HG03469 (cell line): ENCODE results near the gene TRNT1.

Source experiments
- ATAC-seq: cut with Tn5 transposase; IDR thresholded peaks from one replicate; pipeline ENCODE4 v1.9.1; 2021; ENCODE audit warnings: mild to moderate bottlenecking, moderate library complexity, moderate number of reproducible peaks; ENCODE audit not compliant: unreplicated experiment

Gene TRNT1

GRCh38 chr3:3110749-3111361 lies 15.9 kb upstream of the TRNT1 start:
- ATAC-seq, result no peak

DNA sequence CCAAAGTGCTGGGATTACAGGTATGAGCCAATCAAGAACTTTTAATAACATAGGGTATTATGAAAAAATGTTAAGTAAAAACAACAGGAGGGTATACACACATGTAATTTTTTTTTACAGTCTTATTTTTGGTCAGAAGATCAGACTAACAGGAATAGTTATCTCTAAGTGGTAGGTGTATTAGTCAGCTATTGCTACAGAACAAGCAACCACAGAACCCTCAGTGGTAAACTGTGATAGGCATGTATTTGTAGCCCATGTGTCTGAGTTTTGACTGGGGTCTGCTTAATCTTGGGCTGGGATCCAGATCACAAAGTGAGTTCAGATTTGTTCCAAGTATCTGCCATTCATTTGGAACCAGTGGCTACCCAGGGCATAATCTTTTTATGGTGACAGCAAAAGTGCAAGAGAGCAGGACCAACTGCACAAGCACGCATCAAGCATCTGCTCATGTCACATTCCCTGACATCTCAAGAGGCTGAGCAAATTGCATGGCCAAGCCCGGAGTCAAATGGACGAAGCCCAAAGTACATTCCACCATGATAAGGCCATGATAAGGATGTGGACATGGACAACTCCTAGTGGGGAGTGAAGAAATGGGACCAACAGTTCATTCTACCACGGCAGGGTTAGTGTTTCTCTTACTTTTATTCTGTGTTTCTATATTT lies 13.6 kb upstream of the TRNT1 start:
- ATAC-seq, result no peak

GRCh38 chr3:3117651-3118050 lies 9.1 kb upstream of the TRNT1 start:
- no peak for ATAC-seq

- ATAC-seq, result no peak
Measured at GRCh38 chr3:3119393-3119851, 7.3 kb upstream of the TRNT1 start.

DNA sequence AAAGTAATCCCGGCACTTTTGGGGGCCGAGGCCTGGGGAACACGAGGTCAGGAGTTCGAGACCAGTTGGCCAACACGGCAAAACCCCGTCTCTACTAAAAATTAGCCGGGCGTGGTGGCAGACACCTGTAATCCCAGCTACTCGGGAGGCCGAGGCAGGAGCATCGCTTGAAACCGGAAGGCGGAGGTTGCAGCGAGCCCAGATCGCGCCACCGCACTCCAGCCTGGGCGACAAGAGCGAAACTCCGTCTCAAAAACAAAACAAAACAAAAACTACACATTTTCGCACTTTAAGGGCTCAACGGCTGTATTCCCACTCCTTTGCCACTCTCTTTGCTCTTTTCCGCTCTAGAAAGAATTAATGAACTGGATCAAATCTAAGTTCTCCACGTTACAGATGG lies 763 bp upstream of the TRNT1 start:
- ATAC-seq, result no peak

- peak; percentile 20 for ATAC-seq
Measured at GRCh38 chr3:3127432-3128010, 781 bp downstream of the TRNT1 start.

DNA sequence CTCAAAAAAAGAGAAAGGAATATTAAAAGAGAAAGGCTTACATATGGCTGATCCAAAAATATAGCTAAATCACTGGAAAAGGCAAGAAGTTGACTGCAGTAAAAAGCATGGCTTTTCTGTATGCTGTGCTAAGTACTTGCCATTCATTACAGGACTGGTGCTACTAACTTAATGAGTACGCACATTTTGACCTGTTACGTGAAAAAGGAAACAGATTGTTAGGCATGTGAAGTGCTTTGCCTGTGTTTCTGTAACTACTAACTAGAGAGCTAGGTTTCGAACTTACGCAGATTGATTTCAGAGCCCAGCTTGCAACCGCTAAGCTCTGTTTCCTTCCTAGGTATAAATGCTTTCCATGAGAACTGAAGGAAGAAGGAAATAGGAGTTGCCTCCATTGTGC lies 2.8 kb downstream of the TRNT1 start:
- ATAC-seq, result no peak

- no peak for ATAC-seq
Measured at GRCh38 chr3:3133500-3133899, 6.8 kb downstream of the TRNT1 start.

DNA sequence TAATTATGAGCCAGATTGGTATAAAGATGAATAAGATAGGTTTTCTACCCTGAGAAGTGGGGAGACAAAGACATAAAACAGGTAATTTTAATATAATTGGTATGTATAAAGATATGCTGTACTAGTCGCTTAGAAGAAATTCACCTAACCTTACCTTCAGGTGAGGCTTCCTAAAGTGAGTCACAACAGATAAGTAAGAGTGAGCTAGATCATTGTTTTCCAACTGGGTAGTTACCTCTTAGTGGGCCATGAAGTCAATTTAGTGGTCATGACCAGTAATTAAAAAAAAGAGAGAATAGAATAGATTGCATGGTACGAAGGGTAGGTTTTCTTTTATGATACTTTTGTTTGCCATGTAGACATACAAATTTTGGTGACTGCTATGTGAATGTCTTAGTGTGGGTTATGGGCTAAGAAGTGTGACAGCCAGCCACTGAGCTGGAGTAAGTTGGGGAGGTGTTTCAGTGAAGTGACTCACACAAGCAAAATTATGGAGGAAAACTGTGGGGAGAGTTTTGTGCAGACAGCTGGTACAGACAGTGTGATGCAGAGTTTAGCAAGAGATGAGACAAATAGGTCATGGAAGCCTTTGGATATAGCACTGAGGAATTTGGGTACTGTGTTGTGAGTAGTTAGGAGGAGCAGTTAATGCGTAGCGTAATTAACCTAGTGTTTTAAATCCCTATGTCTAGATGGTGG lies 8.2 kb downstream of the TRNT1 start:
- ATAC-seq, result no peak

GRCh38 chr3:3137526-3137925 lies 10.8 kb downstream of the TRNT1 start:
- no peak for ATAC-seq

DNA sequence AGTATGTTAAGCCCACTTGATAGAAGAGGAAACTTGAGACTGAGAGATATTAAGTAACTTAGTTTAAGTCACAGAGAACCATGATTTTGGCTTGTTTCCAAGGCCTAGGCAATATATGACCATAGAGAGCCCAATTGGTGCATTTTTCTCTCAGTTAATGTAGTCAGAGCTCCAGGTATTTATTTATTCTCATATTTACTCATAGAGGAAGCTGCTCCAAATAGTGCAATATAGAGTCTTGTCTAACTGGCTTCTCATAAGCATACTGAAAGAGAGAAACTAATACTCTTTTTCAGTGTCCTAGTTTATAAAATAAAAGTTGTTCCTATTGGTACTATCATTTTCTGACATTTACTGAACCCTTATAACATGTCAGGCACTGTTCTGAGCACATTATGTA lies 15.2 kb downstream of the TRNT1 start:
- ATAC-seq, result no peak

GRCh38 chr3:3145831-3146230 lies 19.1 kb downstream of the TRNT1 start:
- no peak for ATAC-seq

DNA sequence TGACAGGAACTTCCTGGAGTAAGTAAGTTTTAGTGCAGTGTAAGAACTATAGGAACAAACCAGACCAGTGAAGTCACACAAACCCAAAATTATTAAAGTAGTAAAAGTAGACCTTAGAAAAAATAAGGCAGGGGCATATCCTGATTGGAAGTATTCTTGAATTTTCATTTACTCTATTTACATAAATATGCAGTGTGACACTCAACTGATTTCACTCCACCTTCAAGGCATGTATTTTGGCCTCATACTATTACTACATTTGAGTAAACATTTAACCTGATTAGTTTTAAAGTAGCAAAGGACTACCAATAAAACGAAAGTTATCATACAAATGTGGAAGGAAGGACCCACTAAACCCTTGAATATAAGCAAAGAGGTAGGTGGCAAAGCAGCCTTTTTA lies 22.8 kb downstream of the TRNT1 start:
- ATAC-seq, result no peak

DNA sequence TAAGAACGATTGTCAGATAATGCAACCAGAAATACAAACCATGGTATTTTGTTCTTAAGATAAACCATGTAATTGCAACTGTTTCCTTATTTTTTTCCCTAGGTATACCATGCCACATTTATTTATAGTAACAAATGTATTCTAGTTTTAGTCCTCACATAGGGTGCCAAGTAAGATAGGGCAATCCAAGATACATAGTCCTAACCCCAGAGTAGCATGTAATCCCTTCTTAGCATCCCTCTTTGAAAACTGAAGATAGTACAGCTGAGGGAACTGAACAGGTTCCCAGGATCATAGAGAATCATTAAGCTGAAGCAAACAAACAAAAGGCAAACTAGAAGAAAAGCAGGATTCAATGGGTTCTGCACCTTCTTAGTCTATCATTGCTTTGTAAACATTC lies 24.8 kb downstream of the TRNT1 start:
- ATAC-seq, result no peak

GRCh38 chr3:3154879-3155610 lies 28.3 kb downstream of the TRNT1 start:
- ATAC-seq, result no peak

DNA sequence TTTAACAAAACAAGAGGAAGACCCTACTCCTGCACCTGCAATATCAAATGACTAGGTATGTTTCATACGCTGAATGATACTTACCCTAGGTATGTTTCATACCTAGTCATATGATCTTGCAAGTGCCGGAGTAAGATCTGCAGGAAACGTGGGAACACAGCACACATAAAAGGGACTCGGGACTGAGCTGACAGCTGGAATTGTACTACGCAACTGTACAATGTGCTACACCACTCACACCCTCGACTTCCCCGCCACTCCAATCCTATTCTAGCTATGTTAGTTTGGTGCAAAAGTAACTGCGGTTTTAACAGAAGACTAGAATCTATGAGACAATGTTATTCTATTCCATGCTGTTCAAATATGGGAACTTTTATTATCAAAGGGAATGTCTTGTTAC lies 30.7 kb downstream of the TRNT1 start:
- no peak for ATAC-seq

- no peak for ATAC-seq
Measured at GRCh38 chr3:3160826-3161225, 34.1 kb downstream of the TRNT1 start.

DNA sequence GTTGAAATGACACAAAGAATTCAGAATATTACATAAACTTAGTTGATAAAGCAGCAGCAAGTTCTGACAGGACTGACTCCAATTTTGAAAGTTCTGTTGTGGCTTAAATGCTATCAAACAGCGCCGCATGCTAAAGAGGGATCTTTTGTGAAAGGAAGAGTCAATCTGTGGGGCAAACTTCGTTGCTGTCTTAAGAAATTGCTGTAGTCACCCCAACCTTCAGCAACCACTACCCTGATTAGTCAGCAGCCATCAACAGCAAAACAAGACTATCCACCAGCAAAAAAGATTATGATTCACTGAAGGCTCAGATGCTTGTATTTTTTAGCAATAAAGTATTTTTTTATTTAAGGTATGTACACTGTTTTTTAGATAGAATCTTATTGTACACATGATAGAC lies 38.5 kb downstream of the TRNT1 start:
- ATAC-seq, result no peak

- no peak for ATAC-seq
Measured at GRCh38 chr3:3165650-3166049, 38.9 kb downstream of the TRNT1 start.

GRCh38 chr3:3170998-3171397 lies 44.3 kb downstream of the TRNT1 start:
- peak; percentile 54 for ATAC-seq

- ATAC-seq, result no peak
Measured at GRCh38 chr3:3172627-3173026, 45.9 kb downstream of the TRNT1 start.
